ENCODE measurements around the gene SERPINE2.
A peak's percentile ranks its signal among the peaks of the same experiment; 100 is the strongest.
"Not testable (repeated sequence)": the region's sequence is repeated elsewhere in the genome, so short reads cannot be mapped to it uniquely, and the experiment has no call there.

SERPINE2 gene

GRCh38 chr2:223944166-223944702 is 94.9 kb downstream of the SERPINE2 start:
- no peak for DNase-seq (ENCODE audit: low read depth)
- TF ChIP-seq, protein P1, sequence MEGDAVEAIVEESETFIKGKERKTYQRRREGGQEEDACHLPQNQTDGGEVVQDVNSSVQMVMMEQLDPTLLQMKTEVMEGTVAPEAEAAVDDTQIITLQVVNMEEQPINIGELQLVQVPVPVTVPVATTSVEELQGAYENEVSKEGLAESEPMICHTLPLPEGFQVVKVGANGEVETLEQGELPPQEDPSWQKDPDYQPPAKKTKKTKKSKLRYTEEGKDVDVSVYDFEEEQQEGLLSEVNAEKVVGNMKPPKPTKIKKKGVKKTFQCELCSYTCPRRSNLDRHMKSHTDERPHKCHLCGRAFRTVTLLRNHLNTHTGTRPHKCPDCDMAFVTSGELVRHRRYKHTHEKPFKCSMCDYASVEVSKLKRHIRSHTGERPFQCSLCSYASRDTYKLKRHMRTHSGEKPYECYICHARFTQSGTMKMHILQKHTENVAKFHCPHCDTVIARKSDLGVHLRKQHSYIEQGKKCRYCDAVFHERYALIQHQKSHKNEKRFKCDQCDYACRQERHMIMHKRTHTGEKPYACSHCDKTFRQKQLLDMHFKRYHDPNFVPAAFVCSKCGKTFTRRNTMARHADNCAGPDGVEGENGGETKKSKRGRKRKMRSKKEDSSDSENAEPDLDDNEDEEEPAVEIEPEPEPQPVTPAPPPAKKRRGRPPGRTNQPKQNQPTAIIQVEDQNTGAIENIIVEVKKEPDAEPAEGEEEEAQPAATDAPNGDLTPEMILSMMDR (conservative IDR thresholded peaks at IDR 0.05; ENCODE audit: low read length) = no peak; the same call in 1 of the 2 replicates
- peak overlapping the region; percentile 86 for H3K4me3 ChIP-seq (ENCODE audit: low read length)

GRCh38 chr2:223943561-223944008 is 95.5 kb downstream of the SERPINE2 start:
- H3K4me3 ChIP-seq (ENCODE audit: low read length) = peak overlapping the region; percentile 86
- peak; percentile 58 for DNase-seq (ENCODE audit: low read depth)
- TF ChIP-seq, protein P1 (conservative IDR thresholded peaks at IDR 0.05; ENCODE audit: low read length) = no peak

GRCh38 chr2:223943135-223943534 is 96.0 kb downstream of the SERPINE2 start:
- TF ChIP-seq, protein P1 (conservative IDR thresholded peaks at IDR 0.05; ENCODE audit: low read length) = no peak
- H3K4me3 ChIP-seq (ENCODE audit: low read length) = peak overlapping the region; percentile 86
- DNase-seq (ENCODE audit: low read depth) = no peak

GRCh38 chr2:223941579-223942277 is 97.4 kb downstream of the SERPINE2 start:
- DNase-seq (ENCODE audit: low read depth) = peak; percentile 91
- TF ChIP-seq, protein P1 (conservative IDR thresholded peaks at IDR 0.05; ENCODE audit: low read length) = no peak
- H3K4me3 ChIP-seq (ENCODE audit: low read length) = peak overlapping the region; percentile 39

- not testable (repeated sequence) for H3K4me3 ChIP-seq (ENCODE audit: low read length)
- peak; percentile 39 for DNase-seq (ENCODE audit: low read depth)
Measured at GRCh38 chr2:223939438-223939837, 99.6 kb downstream of the SERPINE2 start.

DNA sequence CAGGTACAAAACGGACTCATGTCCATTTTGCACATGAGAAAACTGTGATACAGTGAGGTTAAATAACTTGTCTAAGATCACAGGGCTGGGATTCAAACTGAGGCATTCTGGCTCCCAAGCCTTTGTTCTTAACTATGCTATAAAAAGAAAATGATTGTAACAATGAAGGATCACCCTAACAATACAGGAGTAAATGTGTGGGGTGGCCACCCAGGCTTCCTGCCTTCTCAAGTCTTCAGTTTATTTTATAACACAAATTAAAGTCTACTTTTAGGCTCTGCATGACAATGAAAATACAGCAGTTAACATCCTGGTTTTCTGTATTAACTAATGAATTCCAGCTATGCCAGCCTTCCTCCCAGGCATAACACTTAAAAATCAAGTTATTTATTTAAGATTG is 101.6 kb downstream of the SERPINE2 start:
- no peak overlapping the region for H3K4me3 ChIP-seq (ENCODE audit: low read length)
- DNase-seq (ENCODE audit: low read depth) = no peak
- TF ChIP-seq, protein P1 (conservative IDR thresholded peaks at IDR 0.05; ENCODE audit: low read length) = no peak

DNA sequence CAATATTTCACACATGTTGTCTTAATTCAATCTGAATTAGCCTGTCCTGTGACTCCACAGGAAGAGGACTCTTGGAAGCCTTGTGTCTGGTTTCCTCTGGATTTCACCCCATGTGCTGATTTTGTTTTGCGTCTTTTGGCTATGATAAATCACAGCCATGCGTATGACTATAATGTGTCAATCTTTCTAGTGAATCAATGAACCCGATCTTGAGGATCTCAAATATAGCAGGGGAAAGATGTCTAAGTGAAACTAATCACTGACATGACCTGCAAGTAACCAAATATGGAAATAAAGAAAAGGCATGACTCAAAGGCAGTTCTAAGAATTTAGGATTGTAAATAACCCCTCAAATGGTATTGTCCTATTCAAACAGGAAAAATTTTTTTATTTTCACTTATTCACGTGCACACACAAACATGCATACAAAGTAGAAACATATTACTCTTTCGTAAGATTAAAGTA is 102.2 kb downstream of the SERPINE2 start:
- H3K4me3 ChIP-seq (ENCODE audit: low read length) = no peak overlapping the region
- DNase-seq (ENCODE audit: low read depth) = peak; percentile 37
- TF ChIP-seq, protein P1 (conservative IDR thresholded peaks at IDR 0.05; ENCODE audit: low read length) = no peak

Data from AG10803 (cell line).